Measurements from ENCODE around the gene ALS2CL.
"Not testable (repeated sequence)": the region's sequence is repeated elsewhere in the genome, so short reads cannot be mapped to it uniquely, and the experiment has no call there.

The ALS2CL gene

DNA sequence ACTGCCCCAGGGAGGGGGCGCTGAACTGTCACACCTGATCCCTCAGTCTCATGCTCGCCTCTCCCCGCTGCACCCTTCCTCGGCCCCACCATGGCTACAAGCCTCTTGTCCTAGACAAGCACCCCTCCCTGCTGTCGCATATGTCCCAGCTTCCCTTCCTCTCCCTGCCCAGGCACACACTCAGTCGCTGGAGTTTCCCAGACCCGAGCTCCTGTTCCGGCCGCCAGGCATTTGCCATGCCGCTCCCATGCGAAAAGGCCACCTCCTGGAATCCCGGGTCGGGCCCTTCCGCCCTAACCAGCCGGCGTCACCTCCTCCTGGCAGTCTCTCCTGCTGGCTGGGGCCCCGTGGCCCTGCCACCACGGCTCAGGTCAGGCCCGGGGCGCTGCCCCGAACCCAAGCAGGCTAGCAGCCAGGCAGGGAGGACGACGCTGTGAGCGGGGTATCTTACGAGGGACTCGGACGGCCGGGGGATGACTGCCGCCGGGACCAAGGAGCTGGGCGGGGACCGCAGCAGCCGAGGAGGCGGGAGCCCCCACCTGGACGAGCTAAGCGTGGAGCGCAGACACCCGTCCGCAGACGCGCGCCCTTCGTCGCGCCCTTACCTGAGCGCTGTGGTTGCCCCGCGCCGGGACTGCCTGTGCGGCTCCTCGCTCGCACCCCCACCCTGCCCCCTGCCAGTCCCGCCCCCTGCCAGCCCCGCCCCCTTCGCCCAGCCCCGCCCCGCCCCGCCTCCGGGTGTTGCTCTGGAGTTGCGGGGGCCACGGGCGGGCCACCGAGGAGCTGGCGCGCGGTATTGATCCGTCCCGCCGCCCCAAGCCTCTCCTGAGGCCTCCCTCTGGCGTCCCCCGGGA, at the start of gene ALS2CL:
ALS2CL (minus strand) TSS at position 642 of the 854 bp plus-strand sequence. CDS start 4,239 bp downstream, outside the sequence.
- no peak for DNase-seq (ENCODE audit: low read depth in 2 of 2)

DNA sequence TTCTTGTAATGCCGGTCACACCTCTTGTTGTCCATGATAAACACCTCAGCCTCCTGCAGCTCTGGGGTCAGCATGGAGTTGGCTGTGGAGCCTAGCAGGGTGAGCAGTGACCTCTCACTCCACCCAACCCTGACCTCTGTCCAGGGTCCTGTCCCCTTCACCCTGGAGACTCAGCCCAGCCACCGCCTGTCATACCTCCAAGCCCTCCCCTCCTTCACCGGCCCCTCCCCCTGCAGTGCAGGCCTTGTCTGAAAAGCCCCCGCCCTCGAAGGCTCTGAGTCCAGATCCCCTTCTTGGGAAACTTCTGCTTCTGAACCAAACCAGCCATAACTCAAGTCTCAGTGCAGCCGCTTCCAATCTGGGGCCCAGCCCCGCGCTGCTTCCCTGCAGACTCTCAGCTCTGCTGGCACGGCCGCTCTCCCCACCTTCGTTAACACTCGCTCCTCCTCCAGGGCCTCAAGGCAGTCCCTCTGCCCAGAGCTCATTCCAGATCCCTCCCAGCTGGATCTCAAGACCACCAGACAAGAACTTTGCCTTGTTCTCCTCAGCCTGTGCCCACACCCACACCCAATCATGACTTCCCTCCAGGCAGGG, 49.6 kb upstream of the ALS2CL start:
- DNase-seq (ENCODE audit: low read depth in 2 of 2), result no peak

DNA sequence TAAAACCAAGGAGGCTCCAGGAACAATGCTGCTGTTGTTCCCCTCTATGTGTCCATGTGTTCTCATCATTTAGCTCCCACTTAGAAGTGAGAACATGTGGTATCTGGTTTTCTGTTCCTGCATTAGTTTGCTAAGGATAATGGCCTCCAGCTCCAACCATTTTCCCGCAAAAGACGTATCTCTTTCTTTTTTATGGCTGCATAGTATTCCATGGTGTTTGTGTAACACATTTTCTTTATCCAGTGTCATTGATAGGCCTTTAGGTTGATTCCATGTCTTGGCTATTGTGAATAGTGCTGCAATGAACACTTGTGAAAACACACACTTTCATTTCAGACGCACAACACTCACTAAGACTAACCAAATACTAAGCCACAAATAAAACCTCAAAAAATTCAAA, 46.1 kb upstream of the ALS2CL start:
- DNase-seq (ENCODE audit: low read depth in 2 of 2), result not testable (repeated sequence)

GRCh38 chr3:46737329-46737731, 43.9 kb upstream of the ALS2CL start:
- no peak for DNase-seq (ENCODE audit: low read depth in 2 of 2)

- DNase-seq (ENCODE audit: low read depth in 2 of 2), result no peak
Measured at GRCh38 chr3:46736006-46736872, 42.8 kb upstream of the ALS2CL start.

DNA sequence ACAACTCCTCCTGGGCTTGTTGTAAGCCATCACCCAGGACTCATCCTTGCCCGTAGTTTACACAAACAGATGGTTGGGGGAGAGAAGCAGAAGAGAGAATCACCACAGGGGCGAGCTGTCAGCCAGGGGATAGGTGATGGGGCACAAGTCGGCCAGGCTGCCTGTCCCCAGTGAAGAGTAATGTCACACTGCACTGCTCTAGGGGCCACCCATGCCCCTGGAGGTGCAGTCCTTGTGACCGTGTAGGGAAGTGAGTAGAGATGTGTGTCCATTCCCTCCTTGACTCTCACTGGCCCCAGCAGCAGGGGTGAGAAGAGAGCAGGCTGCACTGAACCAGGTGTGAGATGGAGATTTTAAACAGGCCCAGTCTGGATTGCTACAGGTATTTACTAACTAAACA, 41.3 kb upstream of the ALS2CL start:
- DNase-seq (ENCODE audit: low read depth in 2 of 2), result no peak

DNA sequence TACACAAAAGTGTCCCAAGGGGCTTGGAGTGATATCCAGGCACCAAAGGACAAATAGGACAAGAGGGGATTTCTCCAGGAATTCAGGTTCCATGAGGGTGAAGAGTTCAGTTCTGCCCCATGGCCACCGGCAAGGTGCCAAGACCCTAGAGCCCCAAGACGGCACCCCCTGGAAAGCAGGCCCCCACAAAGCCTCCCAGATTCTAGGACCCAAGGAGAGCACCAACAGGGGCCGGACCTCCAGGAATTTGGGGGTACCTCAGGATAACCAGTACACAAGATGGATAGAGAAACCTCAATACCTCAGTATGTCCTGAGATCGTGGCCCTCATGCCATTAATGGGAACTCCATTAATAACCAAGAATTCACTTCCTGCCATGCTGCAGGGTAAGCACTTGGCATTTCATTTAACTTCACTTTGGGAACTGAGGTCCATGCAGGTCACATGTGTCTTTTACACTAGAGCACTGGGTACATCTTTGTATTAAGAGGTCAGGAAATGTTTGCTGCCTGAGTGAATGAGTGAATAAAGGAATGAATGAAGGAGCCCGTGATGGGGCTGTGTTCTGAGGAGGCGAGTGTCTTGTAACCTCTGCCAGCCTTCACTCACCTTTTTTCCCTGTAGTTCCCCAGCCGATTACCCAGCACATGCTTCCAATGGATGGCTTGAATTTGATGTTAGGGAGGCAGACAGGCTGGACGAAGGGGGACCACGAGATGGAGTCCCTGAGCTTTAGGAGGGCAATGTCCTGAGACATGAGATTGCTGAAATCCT, 39.7 kb upstream of the ALS2CL start:
- DNase-seq (ENCODE audit: low read depth in 2 of 2), result no peak

DNA sequence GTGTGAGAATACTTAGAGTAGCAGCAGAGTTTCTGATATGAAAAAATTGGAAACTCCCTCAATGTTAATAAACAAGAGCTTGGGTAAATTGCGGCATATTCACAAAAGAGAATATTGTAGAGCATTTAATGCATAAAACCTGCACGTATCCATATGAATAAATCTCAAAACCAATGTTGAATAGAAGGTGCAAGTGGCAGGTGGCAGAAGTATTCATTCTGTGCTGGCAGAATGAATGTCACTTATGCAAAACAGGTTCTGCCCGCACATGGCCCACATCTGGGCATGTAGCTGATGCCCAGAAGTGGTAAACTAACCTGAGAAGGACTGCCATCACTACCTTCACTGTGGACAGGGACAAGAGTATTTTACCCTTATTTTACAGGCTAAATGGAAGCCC, 38.3 kb upstream of the ALS2CL start:
- no peak for DNase-seq (ENCODE audit: low read depth in 2 of 2)

- DNase-seq (ENCODE audit: low read depth in 2 of 2), result no peak
Measured at GRCh38 chr3:46730819-46731218, 37.3 kb upstream of the ALS2CL start.

- DNase-seq (ENCODE audit: low read depth in 2 of 2), result no peak
Measured at GRCh38 chr3:46729038-46729437, 35.6 kb upstream of the ALS2CL start.

DNA sequence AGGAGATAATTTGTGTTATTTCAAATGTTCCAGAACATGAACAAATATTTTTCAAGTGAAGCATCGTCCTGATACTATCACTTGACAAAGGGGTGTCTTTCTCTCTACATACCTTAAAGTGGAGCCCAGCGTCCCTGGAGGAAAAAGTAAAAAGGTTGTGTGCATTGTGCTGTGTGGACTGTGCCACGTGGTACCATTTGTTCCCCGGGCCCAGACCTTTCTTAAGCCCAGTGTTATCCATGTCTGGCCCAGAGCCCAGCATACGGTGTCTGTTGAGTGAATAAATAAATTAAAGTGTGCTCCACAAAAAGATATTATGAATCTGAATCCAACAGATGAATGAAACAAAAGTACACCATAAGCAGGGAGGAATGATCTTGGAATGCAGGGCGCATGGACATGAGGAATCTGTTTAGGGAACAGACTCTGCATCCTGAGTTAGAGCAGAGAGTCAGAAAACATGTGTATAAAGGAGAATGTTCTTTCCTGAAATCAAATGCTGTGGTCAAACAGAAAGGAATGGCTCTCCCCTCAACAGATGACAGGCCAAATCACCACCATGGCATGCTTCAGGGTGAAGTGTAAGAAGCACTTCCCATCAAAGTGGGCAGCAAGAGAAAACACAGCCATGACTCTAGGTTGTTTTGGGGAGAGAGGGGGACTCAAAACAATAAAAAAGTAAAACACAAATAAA, 32.3 kb upstream of the ALS2CL start:
- no peak for DNase-seq (ENCODE audit: low read depth in 2 of 2)

- no peak for DNase-seq (ENCODE audit: low read depth in 2 of 2)
Measured at GRCh38 chr3:46724424-46724823, 30.9 kb upstream of the ALS2CL start.

DNA sequence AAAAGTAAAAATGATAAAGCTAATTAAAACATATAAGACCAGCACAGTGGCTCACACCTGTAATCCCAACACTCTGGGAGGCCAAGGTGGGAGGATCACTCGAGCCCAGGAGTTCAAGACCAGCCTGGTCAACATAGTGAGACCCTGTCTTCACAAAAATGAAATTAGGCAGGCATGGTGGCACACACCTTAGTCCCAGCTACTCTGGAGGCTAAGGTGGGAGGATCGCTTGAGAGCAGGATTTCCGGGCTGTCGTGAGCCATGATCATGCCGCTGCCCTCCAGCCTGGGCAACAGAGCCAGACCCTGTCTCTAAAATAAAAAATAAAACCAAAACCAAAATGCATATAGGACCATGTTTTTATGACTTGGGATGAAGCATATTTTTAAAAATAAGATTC, 29.0 kb upstream of the ALS2CL start:
- no peak for DNase-seq (ENCODE audit: low read depth in 2 of 2)

DNA sequence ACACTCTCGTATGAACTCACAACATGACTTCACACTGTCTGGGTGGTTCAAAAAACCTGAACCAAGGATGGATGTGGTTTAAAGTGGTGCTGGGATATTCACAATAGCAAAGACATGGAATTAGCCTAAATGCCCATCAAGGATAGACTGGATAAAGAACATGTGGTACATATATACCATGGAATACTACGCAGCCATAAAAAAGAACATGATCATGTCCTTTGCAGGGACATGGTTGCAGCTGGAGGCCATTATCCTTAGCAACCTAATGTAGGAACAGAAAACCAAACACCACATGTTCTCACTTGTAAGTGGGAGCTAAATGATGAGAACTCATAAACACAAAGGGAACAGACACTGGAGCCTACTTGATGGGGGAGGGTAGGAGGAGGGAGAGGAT, 27.5 kb upstream of the ALS2CL start:
- no peak for DNase-seq (ENCODE audit: low read depth in 2 of 2)

DNA sequence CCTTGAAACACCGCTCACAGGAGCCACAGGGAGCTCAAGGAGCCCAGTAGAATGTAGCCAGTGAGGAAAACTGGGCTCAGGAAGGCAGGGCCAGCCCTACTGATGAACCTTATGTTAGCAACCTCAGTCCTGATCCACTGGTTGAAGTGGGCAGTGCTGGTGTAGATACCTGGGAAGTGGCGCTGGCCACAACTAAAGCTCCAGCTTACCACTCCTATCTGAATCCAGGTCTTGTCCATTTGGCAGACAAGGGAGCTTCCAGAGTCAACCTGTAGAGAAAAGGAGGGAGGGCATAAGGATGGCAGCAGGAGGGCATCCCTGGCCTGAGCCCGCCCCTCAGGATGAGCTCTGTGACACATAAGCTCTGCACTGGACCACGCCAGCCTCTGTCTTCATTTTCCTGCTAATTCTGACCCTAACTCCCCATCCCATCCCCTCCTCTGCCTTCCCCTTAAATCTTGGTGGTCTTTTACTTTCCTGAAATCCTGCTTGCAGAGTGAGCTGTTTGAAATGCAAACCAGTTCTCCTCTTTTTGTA, 26.3 kb upstream of the ALS2CL start:
- no peak for DNase-seq (ENCODE audit: low read depth in 2 of 2)

DNA sequence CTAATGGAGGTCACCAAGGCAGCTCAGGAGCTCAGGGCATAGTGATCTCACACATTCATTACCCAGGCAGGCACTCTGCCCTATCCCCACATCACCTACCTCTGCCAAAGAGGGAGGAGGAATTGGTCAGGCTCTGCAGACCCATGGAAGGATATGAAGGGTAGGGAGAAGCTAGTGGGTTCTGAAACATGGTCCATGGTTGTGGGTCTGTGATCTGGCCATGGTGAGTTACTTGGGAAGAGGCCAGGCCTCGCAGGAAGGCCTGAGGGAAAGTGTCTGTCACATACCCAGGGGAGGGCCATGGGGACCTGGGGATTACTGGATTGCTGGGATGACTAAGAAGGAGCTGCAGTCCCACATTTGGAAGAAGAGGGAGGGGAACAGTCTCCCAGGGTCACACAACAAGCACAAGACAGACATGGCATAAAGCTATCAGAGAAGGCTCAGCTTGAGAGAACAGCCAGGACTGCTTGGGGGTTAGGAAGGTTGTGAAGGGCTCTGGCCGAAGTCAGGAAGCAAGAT, 25.6 kb upstream of the ALS2CL start:
- no peak for DNase-seq (ENCODE audit: low read depth in 2 of 2)

DNA sequence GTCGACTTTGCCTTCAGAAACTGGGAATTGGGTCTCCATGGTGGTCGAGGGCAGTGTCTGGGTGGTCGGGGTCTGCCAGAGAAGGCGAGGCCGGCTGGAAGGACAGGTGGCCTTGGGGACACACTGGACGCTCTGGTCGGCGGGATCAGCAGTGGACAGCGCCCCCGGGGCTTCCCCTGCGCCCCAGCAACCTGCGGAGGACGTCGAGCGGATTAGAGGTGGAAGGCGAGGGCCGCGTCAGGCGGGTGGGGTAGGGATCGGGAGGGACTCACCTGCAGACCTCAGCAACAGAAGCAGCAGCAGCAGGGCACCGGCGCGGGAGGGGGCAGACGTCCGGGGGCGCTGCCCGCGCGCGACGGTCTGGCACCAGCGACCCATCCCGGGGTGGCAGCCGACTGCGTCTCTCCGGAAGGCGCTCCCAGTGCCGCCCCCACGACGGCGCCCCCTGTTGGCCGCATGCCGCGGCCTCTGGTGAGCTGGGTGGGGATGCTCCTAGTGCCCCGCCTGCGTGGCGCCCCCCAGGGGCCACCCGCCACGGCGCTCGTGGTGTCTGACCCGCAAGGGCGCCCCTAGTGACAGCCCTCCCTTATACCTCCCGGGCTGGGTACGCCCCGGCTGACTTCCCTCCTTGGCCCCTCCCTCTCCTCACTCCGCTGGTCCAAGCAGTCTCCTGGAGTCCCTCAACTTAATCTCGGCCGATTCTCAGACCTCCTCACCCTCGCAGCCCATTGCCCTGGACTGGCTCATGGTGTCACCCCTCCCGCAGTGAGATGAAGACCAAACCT, 24.2 kb upstream of the ALS2CL start, which contains the start of gene PRSS50:
PRSS50 (minus strand) TSS at position 423 of the 785 bp plus-strand sequence; CDS start at position 378, 45 bp downstream.
- no peak for DNase-seq (ENCODE audit: low read depth in 2 of 2)

GRCh38 chr3:46716461-46717441, 23.3 kb upstream of the ALS2CL start:
- DNase-seq (ENCODE audit: low read depth in 2 of 2), result no peak

Measured in fibroblast of skin of left biceps (primary cell).